ENCODE data around the gene TBC1D7.

Gene TBC1D7

GRCh38 chr6:13278991-13279390 is 49.3 kb downstream of the TBC1D7 start:
- Histone ChIP-seq H3K4me2 (no peak overlapping the region), H2AFZ (ENCODE audit: low read depth) (no peak overlapping the region), H3K4me1 (ENCODE audit: low read depth, poor library complexity, severe bottlenecking) (peaks cover 13% of the 10 kb centered on the region), H4K20me1 (ENCODE audit: insufficient read depth) (no peaks in the 10 kb centered on the region), H3K9ac (no peak overlapping the region), H3K27ac (no peak overlapping the region), H3K79me2 (ENCODE audit: insufficient read depth, low read depth) (no peaks in the 10 kb centered on the region), H3K27me3 (ENCODE audit: insufficient read depth, low read depth) (no peaks in the 10 kb centered on the region), H3K36me3 (ENCODE audit: insufficient read depth) (no peaks in the 10 kb centered on the region), H3K4me3 (IDR thresholded peaks at IDR 0.05; ENCODE audit: insufficient read depth, low read depth, low read length) (no peak overlapping the region)
- TF ChIP-seq CTCF (conservative IDR thresholded peaks at IDR 0.05; ENCODE audit: low read depth, low read length), result no peak

DNA sequence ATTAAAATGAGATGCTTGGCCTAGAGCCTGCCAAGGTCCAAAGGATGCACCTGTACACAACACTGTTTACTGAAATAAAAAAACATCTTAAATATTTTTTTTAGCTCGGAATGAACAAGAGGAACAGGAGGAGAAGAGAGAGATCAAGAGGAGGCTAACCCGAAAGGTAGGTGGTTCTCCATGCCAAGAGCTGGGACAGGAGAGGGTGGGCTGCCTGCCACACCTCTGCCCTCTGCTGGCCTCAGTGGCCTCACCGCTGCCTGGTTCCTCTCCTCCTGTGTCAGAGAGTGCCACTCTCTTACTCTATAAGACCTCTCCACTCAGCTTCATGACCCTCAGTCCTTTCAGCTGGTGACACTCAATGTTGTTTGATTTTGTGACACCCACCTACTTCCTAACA is 50.2 kb downstream of the TBC1D7 start:
- no peaks in the 10 kb centered on the region for H3K36me3 ChIP-seq (ENCODE audit: insufficient read depth)
- no peak for TF ChIP-seq CTCF (conservative IDR thresholded peaks at IDR 0.05; ENCODE audit: low read depth, low read length)
- H3K27me3 ChIP-seq (ENCODE audit: insufficient read depth, low read depth), result no peaks in the 10 kb centered on the region
- no peak overlapping the region for H2AFZ ChIP-seq (ENCODE audit: low read depth)
- no peak overlapping the region for H3K4me2 ChIP-seq
- no peak overlapping the region for H3K9ac ChIP-seq
- H3K27ac ChIP-seq, result no peak overlapping the region
- no peaks in the 10 kb centered on the region for H4K20me1 ChIP-seq (ENCODE audit: insufficient read depth)
- peaks cover 20% of the 10 kb centered on the region for H3K4me1 ChIP-seq (ENCODE audit: low read depth, poor library complexity, severe bottlenecking)
- no peak overlapping the region for H3K4me3 ChIP-seq (IDR thresholded peaks at IDR 0.05; ENCODE audit: insufficient read depth, low read depth, low read length)
- H3K79me2 ChIP-seq (ENCODE audit: insufficient read depth, low read depth), result no peaks in the 10 kb centered on the region

DNA sequence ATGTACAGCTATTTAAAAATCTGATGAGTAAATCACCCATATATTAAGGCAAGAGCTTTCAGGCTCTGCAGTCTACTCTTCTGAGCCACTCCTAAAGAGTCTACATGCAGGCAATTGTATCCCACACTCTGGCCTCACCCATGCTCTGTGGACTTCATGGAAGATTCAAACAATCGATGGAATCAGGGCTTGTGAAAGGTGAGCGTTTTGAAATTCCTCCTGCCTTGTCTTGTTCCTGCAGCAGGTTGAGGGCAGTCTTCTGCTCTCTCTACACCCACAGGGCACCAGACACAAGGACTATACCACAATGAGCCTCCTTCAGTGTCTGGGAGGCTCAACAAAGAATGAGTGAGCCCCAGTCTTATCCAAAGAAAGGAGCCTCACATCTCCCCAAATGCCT is 51.1 kb downstream of the TBC1D7 start:
- Histone ChIP-seq H2AFZ (ENCODE audit: low read depth) (no peak overlapping the region), H3K9ac (no peak overlapping the region), H3K79me2 (ENCODE audit: insufficient read depth, low read depth) (no peaks in the 10 kb centered on the region), H3K4me3 (IDR thresholded peaks at IDR 0.05; ENCODE audit: insufficient read depth, low read depth, low read length) (no peak overlapping the region), H3K27ac (no peak overlapping the region), H3K36me3 (ENCODE audit: insufficient read depth) (no peaks in the 10 kb centered on the region), H4K20me1 (ENCODE audit: insufficient read depth) (no peaks in the 10 kb centered on the region), H3K4me2 (no peak overlapping the region), H3K4me1 (ENCODE audit: low read depth, poor library complexity, severe bottlenecking) (peaks cover 23% of the 10 kb centered on the region), H3K27me3 (ENCODE audit: insufficient read depth, low read depth) (no peaks in the 10 kb centered on the region)
- no peak for TF ChIP-seq CTCF (conservative IDR thresholded peaks at IDR 0.05; ENCODE audit: low read depth, low read length)

DNA sequence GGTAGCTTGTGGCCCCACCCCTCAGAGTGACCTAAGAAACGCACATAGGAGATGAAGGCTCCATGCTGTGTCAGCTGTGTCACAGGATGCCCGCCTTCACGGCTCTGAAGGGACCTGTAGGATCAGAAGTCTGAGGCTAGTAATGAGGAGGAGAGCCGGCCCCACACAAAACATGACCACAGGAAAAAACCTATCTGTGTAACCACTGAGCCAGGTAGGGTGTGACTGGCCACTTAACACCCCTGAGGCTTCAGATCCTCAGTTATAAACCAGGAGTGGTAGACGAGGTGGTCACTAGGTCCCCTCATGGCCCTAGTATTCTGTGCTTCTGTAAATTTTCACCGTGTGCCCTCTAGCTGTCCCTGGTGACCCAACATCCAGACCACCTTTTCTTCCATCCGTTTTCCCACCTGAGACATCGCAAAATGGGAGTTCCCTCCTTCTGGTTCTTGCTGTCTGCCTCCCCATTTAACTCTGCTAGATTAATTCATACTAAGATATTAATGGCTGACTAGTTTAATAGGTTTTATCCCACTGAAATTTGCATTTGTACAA is 52.8 kb downstream of the TBC1D7 start:
- Histone ChIP-seq H3K4me3 (IDR thresholded peaks at IDR 0.05; ENCODE audit: insufficient read depth, low read depth, low read length) (no peak overlapping the region), H3K27ac (no peak overlapping the region), H3K9ac (no peak overlapping the region), H2AFZ (ENCODE audit: low read depth) (no peak overlapping the region), H3K4me2 (no peak overlapping the region), H3K27me3 (ENCODE audit: insufficient read depth, low read depth) (no peaks in the 10 kb centered on the region), H3K36me3 (ENCODE audit: insufficient read depth) (no peaks in the 10 kb centered on the region), H3K79me2 (ENCODE audit: insufficient read depth, low read depth) (no peaks in the 10 kb centered on the region), H3K4me1 (ENCODE audit: low read depth, poor library complexity, severe bottlenecking) (peaks cover 23% of the 10 kb centered on the region), H4K20me1 (ENCODE audit: insufficient read depth) (no peaks in the 10 kb centered on the region)
- TF ChIP-seq CTCF (conservative IDR thresholded peaks at IDR 0.05; ENCODE audit: low read depth, low read length), result no peak
